H1 (cell line): ENCODE data around the gene DISP1.

ENCODE experiments used
- BACH1 ChIP-seq: IDR thresholded peaks from 2 replicates; pipeline ENCODE4 v1.6.1; 2012; ENCODE audit warnings: low read length, improper control_type of control experiment
- CBX8 ChIP-seq: fragments of 300-800, 300-1000 bp; sonication (generic); IDR thresholded peaks from 2 replicates; pipeline ENCODE4 v1.7.1; 2016; ENCODE audit warnings: low read depth, low read length, borderline replicate concordance
- EP300 ChIP-seq, 2 experiments: IDR thresholded peaks; 1 replicate in 1 of 2; 2 replicates in 1 of 2; pipeline ENCODE4 v1.6.1; 2011 to 2012; ENCODE audit warnings: low read depth in 2 of 2, low read length in 2 of 2, mild to moderate bottlenecking in 2 of 2, borderline replicate concordance in 1 of 2, inconsistent platforms in 1 of 2, moderate library complexity in 1 of 2
- EZH2 ChIP-seq: fragments of 200-600 bp; sonication (generic); IDR thresholded peaks from 2 replicates; pipeline ENCODE4 v1.7.1; 2012; ENCODE audit warnings: low read depth, mild to moderate bottlenecking, moderate library complexity, low read length, inconsistent platforms; ENCODE audit not compliant: severe bottlenecking
- POLR2A ChIP-seq, 2 experiments: IDR thresholded peaks; 1 replicate in 1 of 2; 2 replicates in 1 of 2; pipeline ENCODE4 v1.6.1; 2011; ENCODE audit warnings: low read depth in 2 of 2, low read length in 2 of 2, mild to moderate bottlenecking in 2 of 2; ENCODE audit errors: control extremely low read depth in 1 of 2
- POLR2AphosphoS5 ChIP-seq: IDR thresholded peaks from 2 replicates; pipeline ENCODE4 v1.6.1; 2011; ENCODE audit warnings: low read depth, low read length
- SIN3A ChIP-seq, 2 experiments: IDR thresholded peaks in 1 of 2; conservative IDR thresholded peaks in 1 of 2; 2 replicates each; pipeline ENCODE4 v1.6.1; 2011 to 2012; ENCODE audit warnings: low read length in 2 of 2, improper control_type of control experiment in 1 of 2, low read depth in 1 of 2, mild to moderate bottlenecking in 1 of 2
- SP4 ChIP-seq: IDR thresholded peaks from 2 replicates; pipeline ENCODE4 v1.6.1; 2012; ENCODE audit warnings: low read length, inconsistent platforms
- TEAD4 ChIP-seq: IDR thresholded peaks from 2 replicates; pipeline ENCODE4 v1.6.1; 2012; ENCODE audit warnings: low read depth, low read length, inconsistent platforms, mixed read lengths
- TF ChIP-seq, protein P1 (sequence below), 3 experiments: IDR thresholded peaks; 1 replicate in 2 of 3; 2 replicates in 1 of 3; pipeline versions ENCODE4 v1.5.1 to v1.6.1; 2011; ENCODE audit warnings: low read length in 3 of 3, mild to moderate bottlenecking in 3 of 3, inconsistent platforms in 2 of 3, low read depth in 1 of 3, moderate library complexity in 1 of 3; ENCODE audit not compliant: insufficient read depth in 1 of 3; ENCODE audit errors: control extremely low read depth in 1 of 3

DNA sequence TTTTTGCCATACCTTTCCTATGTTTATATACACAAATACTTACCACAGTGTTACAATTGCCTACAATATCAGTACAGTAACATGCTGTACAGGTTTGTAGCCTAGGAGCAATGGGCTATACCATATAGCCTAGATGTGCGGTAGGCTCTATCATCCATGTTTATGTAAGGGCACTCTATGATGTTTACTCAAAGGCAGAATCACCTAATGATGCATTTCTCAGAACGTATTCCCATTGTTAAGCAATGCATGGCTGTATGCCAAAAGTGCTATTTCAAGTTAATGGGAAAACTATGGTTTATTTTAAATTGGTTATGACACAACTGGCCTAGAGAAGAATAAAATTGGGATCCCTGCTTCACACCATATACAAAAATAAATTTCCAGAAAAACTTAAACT lies 36.9 kb upstream of the DISP1 start:
- no peak for TF ChIP-seq POLR2A (IDR thresholded peaks at IDR 0.05; ENCODE audit: control extremely low read depth in 1 of 2, low read depth in 2 of 2, low read length in 2 of 2)
- TF ChIP-seq, protein P1, sequence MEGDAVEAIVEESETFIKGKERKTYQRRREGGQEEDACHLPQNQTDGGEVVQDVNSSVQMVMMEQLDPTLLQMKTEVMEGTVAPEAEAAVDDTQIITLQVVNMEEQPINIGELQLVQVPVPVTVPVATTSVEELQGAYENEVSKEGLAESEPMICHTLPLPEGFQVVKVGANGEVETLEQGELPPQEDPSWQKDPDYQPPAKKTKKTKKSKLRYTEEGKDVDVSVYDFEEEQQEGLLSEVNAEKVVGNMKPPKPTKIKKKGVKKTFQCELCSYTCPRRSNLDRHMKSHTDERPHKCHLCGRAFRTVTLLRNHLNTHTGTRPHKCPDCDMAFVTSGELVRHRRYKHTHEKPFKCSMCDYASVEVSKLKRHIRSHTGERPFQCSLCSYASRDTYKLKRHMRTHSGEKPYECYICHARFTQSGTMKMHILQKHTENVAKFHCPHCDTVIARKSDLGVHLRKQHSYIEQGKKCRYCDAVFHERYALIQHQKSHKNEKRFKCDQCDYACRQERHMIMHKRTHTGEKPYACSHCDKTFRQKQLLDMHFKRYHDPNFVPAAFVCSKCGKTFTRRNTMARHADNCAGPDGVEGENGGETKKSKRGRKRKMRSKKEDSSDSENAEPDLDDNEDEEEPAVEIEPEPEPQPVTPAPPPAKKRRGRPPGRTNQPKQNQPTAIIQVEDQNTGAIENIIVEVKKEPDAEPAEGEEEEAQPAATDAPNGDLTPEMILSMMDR (IDR thresholded peaks at IDR 0.05; ENCODE audit: control extremely low read depth in 1 of 3, insufficient read depth in 1 of 3, low read depth in 1 of 3, low read length in 3 of 3): no peak
- no peak for TF ChIP-seq EP300 (IDR thresholded peaks at IDR 0.05; ENCODE audit: borderline replicate concordance in 1 of 2, low read depth in 2 of 2, low read length in 2 of 2)
- no peak for TF ChIP-seq CBX8
- no peak for TF ChIP-seq TEAD4
- no peak for TF ChIP-seq SIN3A (conservative IDR thresholded peaks at IDR 0.05 in 1 of 2, IDR thresholded peaks at IDR 0.05 in 1 of 2; ENCODE audit: low read depth in 1 of 2, low read length in 2 of 2)
- no peak for TF ChIP-seq EZH2
- TF ChIP-seq BACH1: no peak
- TF ChIP-seq SP4: no peak
- no peak for TF ChIP-seq POLR2AphosphoS5
